Kidney epithelial cell (primary cell): Measurements from ENCODE around the gene RIC8B. TPM values are rescaled to one million over a fixed set of nuclear protein-coding genes. Genes with fewer than 3 reads are reported as not detected.

Experiments
- DNase-seq: peaks from one replicate; pipeline ENCODE4 v3.0.0-alpha.2; 2010; ENCODE audit warnings: low read depth
- H3K27me3 ChIP-seq: 2 replicates; pipeline ENCODE4 v1.6.0; 2011; ENCODE audit warnings: low read length; ENCODE audit not compliant: control insufficient read depth, insufficient read depth
- H3K36me3 ChIP-seq: 2 replicates; pipeline ENCODE4 v1.5.1; 2011; ENCODE audit warnings: low read length; ENCODE audit not compliant: control insufficient read depth, insufficient read depth
- H3K4me3 ChIP-seq: 2 replicates; pipeline ENCODE4 v1.5.1; 2011; ENCODE audit warnings: low read depth, mild to moderate bottlenecking, control low read depth, low read length
- CTCF ChIP-seq: IDR thresholded peaks from 2 replicates; pipeline ENCODE4 v1.5.1; 2011; ENCODE audit warnings: mild to moderate bottlenecking, moderate library complexity, low read length, control low read depth, inconsistent platforms; ENCODE audit not compliant: insufficient read depth, poor library complexity, severe bottlenecking
- total RNA-seq: library from RNA; depleted of rRNA; stranded (reverse); fragments of >200 nt; gene quantifications from 2 replicates; pipeline ENCODE4 v1.2.3, GENCODE V29; 2015

Gene RIC8B
- total RNA-seq, 1 donor from 2014 or later, result 8.4 TPM

- DNase-seq, result no peak
- H3K36me3 ChIP-seq, result no peaks in the 10 kb centered on the region
- peaks cover 3% of the 10 kb centered on the region for H3K27me3 ChIP-seq
- no peak overlapping the region for H3K4me3 ChIP-seq
- TF ChIP-seq CTCF, result no peak
These were observed 127.6 kb downstream of the RIC8B start for GRCh38 chr12:106902053-106902452.

- Histone ChIP-seq H3K4me3 (peak overlapping the region; percentile 43), H3K27me3 (peaks cover 3% of the 10 kb centered on the region), H3K36me3 (no peaks in the 10 kb centered on the region)
- no peak for TF ChIP-seq CTCF
- no peak for DNase-seq
These were observed 128.9 kb downstream of the RIC8B start for GRCh38 chr12:106903241-106903945.

- H3K4me3 ChIP-seq, result no peak overlapping the region
- no peak for TF ChIP-seq CTCF
- DNase-seq, result no peak
- peaks cover 3% of the 10 kb centered on the region for H3K27me3 ChIP-seq
- H3K36me3 ChIP-seq, result no peaks in the 10 kb centered on the region
These were observed 132.2 kb downstream of the RIC8B start for GRCh38 chr12:106906715-106907114.

- Histone ChIP-seq H3K27me3 (peaks cover 3% of the 10 kb centered on the region), H3K36me3 (no peaks in the 10 kb centered on the region), H3K4me3 (no peak overlapping the region)
- DNase-seq, result no peak
- no peak for TF ChIP-seq CTCF
These were observed 132.9 kb downstream of the RIC8B start for GRCh38 chr12:106907411-106907810.

GRCh38 chr12:106907846-106908245 is 133.4 kb downstream of the RIC8B start:
- H3K36me3 ChIP-seq, result no peaks in the 10 kb centered on the region
- peaks cover 3% of the 10 kb centered on the region for H3K27me3 ChIP-seq
- no peak for DNase-seq
- no peak for TF ChIP-seq CTCF
- no peak overlapping the region for H3K4me3 ChIP-seq

- H3K27me3 ChIP-seq, result no peaks in the 10 kb centered on the region
- H3K4me3 ChIP-seq, result no peak overlapping the region
- DNase-seq, result no peak
- TF ChIP-seq CTCF, result no peak
- H3K36me3 ChIP-seq, result no peaks in the 10 kb centered on the region
These were observed 134.1 kb downstream of the RIC8B start for GRCh38 chr12:106908561-106908960.
